Stimulated activated naive B cell treated with anti-CD40 and anti-IgM and Interleukin-4, amounts not matched to agents 10 μg/mL and 1 μg/mL and 100 μg/mL, for 72 hours (primary cell): ENCODE measurements around the gene CHRM4.
A peak's percentile ranks its signal among the peaks of the same experiment; 100 is the strongest.

ENCODE experiments used
- ATAC-seq, 2 donors: fragments of 150-1000 bp; cut with Tn5 transposase; replicated peaks; 2 replicates each; pipeline ENCODE4 v1.10.0; 2021; ENCODE audit warnings: moderate library complexity in 1 of 2
- DNase-seq: peaks from one replicate; pipeline ENCODE4 v3.0.0; 2021
- H3K27ac Mint-ChIP-seq: one replicate; pipeline ENCODE4 v1.8.0; 2022; ENCODE audit warnings: mild to moderate bottlenecking, mixed read lengths
- H3K27me3 Mint-ChIP-seq, 2 donors: one replicate each; pipeline ENCODE4 v1.8.0; 2022; ENCODE audit warnings: mixed read lengths in 2 of 2
- H3K36me3 Mint-ChIP-seq, 2 donors: one replicate each; pipeline ENCODE4 v1.8.0; 2022; ENCODE audit warnings: mixed read lengths in 2 of 2, mild to moderate bottlenecking in 1 of 2
- H3K4me1 Mint-ChIP-seq, 2 donors: one replicate each; pipeline ENCODE4 v1.8.0; 2022; ENCODE audit warnings: mixed read lengths in 2 of 2, mild to moderate bottlenecking in 1 of 2
- H3K4me3 Mint-ChIP-seq, 2 donors: one replicate each; pipeline ENCODE4 v1.8.0; 2022; ENCODE audit warnings: mild to moderate bottlenecking in 2 of 2, mixed read lengths in 2 of 2, moderate library complexity in 1 of 2
- H3K9me3 Mint-ChIP-seq, 2 donors: one replicate each; pipeline ENCODE4 v1.8.0; 2022; ENCODE audit warnings: mixed read lengths in 2 of 2, mild to moderate bottlenecking in 1 of 2

Gene CHRM4

GRCh38 chr11:46414879-46415278, 23.3 kb upstream of the CHRM4 start:
- no peaks in the 10 kb centered on the region for H3K27me3 Mint-ChIP-seq
- H3K4me1 Mint-ChIP-seq: no peaks in the 10 kb centered on the region
- no peak for DNase-seq
- peaks cover 51 to 57% of the 10 kb centered on the region in 2 donors for H3K36me3 Mint-ChIP-seq
- no peak overlapping the region for H3K27ac Mint-ChIP-seq
- no peak overlapping the region for H3K4me3 Mint-ChIP-seq
- H3K9me3 Mint-ChIP-seq: no peaks in the 10 kb centered on the region
- no peak for ATAC-seq

- peaks cover 55 to 59% of the 10 kb centered on the region in 2 donors for H3K36me3 Mint-ChIP-seq
- H3K4me1 Mint-ChIP-seq: no peaks in the 10 kb centered on the region
- ATAC-seq (no peak), DNase-seq (no peak)
- H3K9me3 Mint-ChIP-seq: no peaks in the 10 kb centered on the region
- no peak overlapping the region for H3K4me3 Mint-ChIP-seq
- no peaks in the 10 kb centered on the region for H3K27me3 Mint-ChIP-seq
- H3K27ac Mint-ChIP-seq: no peak overlapping the region
These were observed 22.9 kb upstream of the CHRM4 start for GRCh38 chr11:46414466-46414796.

- DNase-seq (no peak), ATAC-seq (no peak)
- Mint-ChIP-seq H3K9me3 (no peaks in the 10 kb centered on the region), H3K27ac (no peak overlapping the region), H3K4me3 (no peak overlapping the region), H3K27me3 (no peaks in the 10 kb centered on the region), H3K4me1 (no peaks in the 10 kb centered on the region), H3K36me3 (peaks cover 54 to 59% of the 10 kb centered on the region in 2 donors)
These were observed 22.3 kb upstream of the CHRM4 start for GRCh38 chr11:46413760-46414465.

DNA sequence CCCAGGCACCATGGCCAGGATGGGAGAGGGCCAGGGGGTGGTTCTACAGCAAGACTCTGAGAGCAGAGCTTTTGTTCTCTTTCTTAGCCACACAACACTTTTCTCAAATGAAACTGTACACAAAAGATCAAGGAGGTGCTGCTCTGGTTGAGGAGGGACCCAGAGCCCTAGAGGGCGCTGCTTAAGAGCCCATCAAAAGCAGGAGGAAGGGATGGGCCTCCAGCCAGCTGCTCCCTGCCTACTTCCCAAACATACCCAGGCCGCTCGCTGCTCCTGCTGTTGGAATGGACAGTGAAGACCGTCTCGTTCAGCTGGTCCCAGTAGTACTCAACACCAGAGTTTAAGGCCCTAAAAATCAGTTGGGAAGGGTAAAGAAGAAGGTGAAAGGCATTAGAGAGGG, 18.4 kb upstream of the CHRM4 start:
- H3K36me3 Mint-ChIP-seq: peaks cover 49 to 53% of the 10 kb centered on the region in 2 donors

GRCh38 chr11:46408407-46408986, 16.9 kb upstream of the CHRM4 start:
- H3K4me3 Mint-ChIP-seq: no peak overlapping the region
- peaks cover 47 to 49% of the 10 kb centered on the region in 2 donors for H3K36me3 Mint-ChIP-seq

More for the DNA sequence above, 18.4 kb upstream of the CHRM4 start:
- no peaks in the 10 kb centered on the region for H3K9me3 Mint-ChIP-seq
- DNase-seq: no peak
- no peak overlapping the region for H3K4me3 Mint-ChIP-seq
- H3K27ac Mint-ChIP-seq: no peak overlapping the region
- ATAC-seq: no peak
- no peaks in the 10 kb centered on the region for H3K4me1 Mint-ChIP-seq
- no peaks in the 10 kb centered on the region for H3K27me3 Mint-ChIP-seq

GRCh38 chr11:46407635-46408034, 16.1 kb upstream of the CHRM4 start:
- peaks cover 47 to 53% of the 10 kb centered on the region in 2 donors for H3K36me3 Mint-ChIP-seq
- ATAC-seq (no peak), DNase-seq (no peak)
- no peak overlapping the region for H3K27ac Mint-ChIP-seq
- H3K9me3 Mint-ChIP-seq: no peaks in the 10 kb centered on the region
- no peaks in the 10 kb centered on the region for H3K27me3 Mint-ChIP-seq
- H3K4me1 Mint-ChIP-seq: no peaks in the 10 kb centered on the region
- H3K4me3 Mint-ChIP-seq: no peak overlapping the region

More at GRCh38 chr11:46408407-46408986, 16.9 kb upstream of the CHRM4 start:
- ATAC-seq (no peak), DNase-seq (no peak)
- Mint-ChIP-seq H3K4me1 (no peaks in the 10 kb centered on the region), H3K27me3 (no peaks in the 10 kb centered on the region), H3K9me3 (no peaks in the 10 kb centered on the region), H3K27ac (peak overlapping the region; percentile 31)

GRCh38 chr11:46404476-46405017, 13.0 kb upstream of the CHRM4 start:
- Mint-ChIP-seq H3K4me3 (no peak overlapping the region), H3K36me3 (peaks cover 55 to 65% of the 10 kb centered on the region in 2 donors), H3K27me3 (no peaks in the 10 kb centered on the region), H3K4me1 (no peaks in the 10 kb centered on the region), H3K27ac (no peak overlapping the region), H3K9me3 (no peaks in the 10 kb centered on the region)
- DNase-seq (no peak), ATAC-seq (no peak)

DNA sequence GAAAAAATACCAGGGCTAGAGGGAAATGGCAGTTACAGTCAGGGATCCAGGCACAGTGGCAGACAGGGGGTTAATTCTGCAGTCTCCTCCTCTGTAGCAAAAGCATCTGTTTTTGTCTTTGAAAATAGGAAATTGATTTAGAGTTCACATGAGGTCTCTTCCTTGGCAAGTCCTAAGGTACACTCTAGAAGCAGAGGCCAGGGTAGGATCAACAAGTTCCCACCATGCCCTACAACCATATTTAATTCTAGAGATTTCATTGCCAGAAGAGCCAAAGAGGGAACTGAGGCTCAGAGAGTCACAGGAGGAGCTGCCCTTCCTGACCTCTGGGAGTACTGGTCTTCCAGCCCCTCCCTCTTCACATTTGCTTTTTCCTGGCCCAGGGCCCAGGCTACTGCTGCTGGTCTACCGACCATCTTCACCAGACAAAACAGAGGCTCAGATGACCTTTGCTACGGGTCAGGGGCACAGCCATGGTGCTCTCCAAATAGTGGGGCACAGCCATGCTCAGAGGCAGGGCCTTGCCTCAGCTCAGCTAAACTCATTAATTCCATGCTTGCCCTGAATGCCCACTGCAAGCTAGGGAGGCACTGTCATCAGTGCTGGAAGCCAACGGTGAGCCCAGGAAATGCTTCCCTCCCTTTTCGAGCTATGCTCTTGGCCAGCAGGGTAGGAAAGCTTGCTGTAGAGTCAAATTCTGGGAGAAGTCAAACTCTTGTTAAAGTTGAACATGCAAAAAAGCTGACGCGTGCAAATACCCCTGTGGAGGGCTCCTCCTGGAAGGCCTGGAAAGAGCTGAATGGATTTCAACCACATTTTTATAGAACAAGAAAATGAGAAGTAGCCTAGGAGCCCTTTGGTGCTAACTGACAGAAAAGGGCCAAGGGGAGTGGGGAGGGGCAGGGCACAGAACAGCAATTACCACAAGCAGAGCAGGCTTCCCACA, 11.7 kb upstream of the CHRM4 start:
- no peak overlapping the region for H3K27ac Mint-ChIP-seq
- DNase-seq: no peak
- H3K4me3 Mint-ChIP-seq: no peak overlapping the region
- peaks cover 54 to 65% of the 10 kb centered on the region in 2 donors for H3K36me3 Mint-ChIP-seq
- H3K4me1 Mint-ChIP-seq: no peaks in the 10 kb centered on the region
- H3K9me3 Mint-ChIP-seq: no peaks in the 10 kb centered on the region
- no peaks in the 10 kb centered on the region for H3K27me3 Mint-ChIP-seq
- no peak for ATAC-seq

- no peak for DNase-seq
- Mint-ChIP-seq H3K4me3 (no peak overlapping the region), H3K4me1 (peaks cover 10 to 12% of the 10 kb centered on the region in 2 donors), H3K36me3 (peaks cover 49 to 51% of the 10 kb centered on the region in 2 donors), H3K9me3 (no peaks in the 10 kb centered on the region), H3K27me3 (peaks cover 12 to 17% of the 10 kb centered on the region in 2 donors), H3K27ac (peak overlapping the region; percentile 21)
- no peak for ATAC-seq
These were observed 6.0 kb upstream of the CHRM4 start for GRCh38 chr11:46397526-46397925.

- ATAC-seq (no peak), DNase-seq (no peak)
- peaks cover 27 to 29% of the 10 kb centered on the region in 2 donors for H3K36me3 Mint-ChIP-seq
- H3K27ac Mint-ChIP-seq: no peak overlapping the region
- H3K4me1 Mint-ChIP-seq: peaks cover 19 to 32% of the 10 kb centered on the region in 2 donors
- H3K27me3 Mint-ChIP-seq: peaks cover 35 to 37% of the 10 kb centered on the region in 2 donors
- H3K4me3 Mint-ChIP-seq: no peak overlapping the region
- no peaks in the 10 kb centered on the region for H3K9me3 Mint-ChIP-seq
These were observed 2.2 kb upstream of the CHRM4 start for GRCh38 chr11:46393759-46394158.

- ATAC-seq (no peak), DNase-seq (no peak)
- peak overlapping the region; percentile 81 to 84 for H3K4me3 Mint-ChIP-seq
- peaks cover 40 to 42% of the 10 kb centered on the region in 2 donors for H3K27me3 Mint-ChIP-seq
- H3K4me1 Mint-ChIP-seq: peaks cover 19 to 32% of the 10 kb centered on the region in 2 donors
- peaks cover 24% of the 10 kb centered on the region in 2 donors for H3K36me3 Mint-ChIP-seq
- no peaks in the 10 kb centered on the region for H3K9me3 Mint-ChIP-seq
- H3K27ac Mint-ChIP-seq: peak overlapping the region; percentile 87
These were observed 1.6 kb upstream of the CHRM4 start for GRCh38 chr11:46393231-46393616.

DNA sequence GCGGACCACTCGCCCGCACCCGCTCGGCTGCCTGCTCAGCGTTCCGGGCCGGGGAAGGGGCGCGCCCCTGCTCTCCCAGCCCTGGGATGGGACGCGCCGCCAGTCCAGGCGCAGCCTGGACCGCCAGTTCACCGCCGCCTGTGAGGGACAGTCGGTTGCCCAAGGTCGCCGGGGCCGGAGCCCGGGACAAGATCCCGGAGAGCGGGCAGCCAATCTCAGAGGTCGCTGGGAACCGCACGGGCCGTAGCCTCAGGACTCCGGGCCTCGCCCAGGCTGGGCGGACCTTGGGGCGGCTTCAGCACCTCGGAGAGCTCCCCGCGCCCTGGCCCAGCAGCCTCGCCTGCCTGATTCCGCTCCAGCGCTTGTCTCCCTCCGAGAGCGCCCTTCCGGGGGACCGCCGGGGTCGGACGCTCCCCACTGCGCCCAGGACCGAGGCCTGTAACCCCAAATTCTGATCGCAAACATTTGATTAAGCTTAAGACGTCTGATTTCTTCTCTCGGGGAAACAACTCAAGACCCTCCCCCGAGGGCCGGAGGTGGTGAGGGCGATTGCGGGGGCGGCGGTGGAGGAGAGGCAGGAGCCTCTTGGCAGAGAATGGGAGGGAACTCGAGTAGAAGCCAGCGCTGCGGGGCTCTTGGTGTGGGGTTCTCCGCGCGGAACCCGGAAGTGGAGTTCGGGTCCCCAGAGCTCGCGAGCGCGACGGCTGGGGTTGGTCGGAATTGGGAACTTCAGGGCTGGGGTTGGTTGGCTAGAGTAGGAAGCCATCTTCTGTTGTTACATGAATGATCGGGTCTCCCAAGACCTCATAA, 1.1 kb upstream of the CHRM4 start:
- H3K4me1 Mint-ChIP-seq: peaks cover 22 to 32% of the 10 kb centered on the region in 2 donors
- no peaks in the 10 kb centered on the region for H3K9me3 Mint-ChIP-seq
- peak; percentile 80 to 84 for ATAC-seq
- H3K27me3 Mint-ChIP-seq: peaks cover 45 to 48% of the 10 kb centered on the region in 2 donors
- H3K4me3 Mint-ChIP-seq: peak overlapping the region; percentile 81 to 84
- DNase-seq: peak; percentile 62
- H3K36me3 Mint-ChIP-seq: peaks cover 19 to 20% of the 10 kb centered on the region in 2 donors
- peak overlapping the region; percentile 87 for H3K27ac Mint-ChIP-seq

DNA sequence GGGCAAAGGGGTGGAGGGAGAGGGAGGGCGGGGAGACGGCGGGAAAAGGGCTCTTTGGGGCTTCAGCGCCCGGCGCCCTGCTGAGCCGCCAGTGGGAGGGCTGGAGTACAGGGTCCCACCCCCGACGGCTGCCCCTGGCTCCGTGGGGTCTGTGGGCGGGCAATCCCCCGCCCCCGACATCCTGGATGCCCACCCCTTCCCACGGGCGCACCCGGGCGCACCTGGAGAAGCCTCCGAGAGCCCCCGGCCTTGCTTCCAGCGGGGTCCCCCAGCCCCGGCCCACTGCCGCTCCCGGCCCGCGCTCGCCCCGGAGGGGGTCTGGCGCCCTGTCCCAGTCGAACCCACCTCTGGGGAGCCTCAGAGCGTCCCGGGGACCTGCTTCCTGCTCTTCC, 394 bp downstream of the CHRM4 start:
- DNase-seq (no peak), ATAC-seq (no peak)
- peaks cover 4 to 7% of the 10 kb centered on the region in 2 donors for H3K36me3 Mint-ChIP-seq
- H3K4me3 Mint-ChIP-seq: no peak overlapping the region
- H3K27ac Mint-ChIP-seq: no peak overlapping the region
- no peaks in the 10 kb centered on the region for H3K9me3 Mint-ChIP-seq
- peaks cover 58 to 63% of the 10 kb centered on the region in 2 donors for H3K27me3 Mint-ChIP-seq
- H3K4me1 Mint-ChIP-seq: peaks cover 22 to 32% of the 10 kb centered on the region in 2 donors
